Natural killer cell (primary cell): ENCODE measurements around the gene SASH3. TPM values are rescaled to one million over a fixed set of nuclear protein-coding genes. Genes with fewer than 3 reads are reported as not detected.

Experiments used
- ATAC-seq, 3 donors: fragments of 150-1000 bp in 2 of 3; fragments of 200-7000 bp in 1 of 3; cut with Tn5 transposase; 1 replicate in 1 of 3; 2 replicates in 2 of 3; pipeline ENCODE4 v1.10.0; 2021; ENCODE audit warnings: mild to moderate bottlenecking in 2 of 3, moderate library complexity in 2 of 3
- DNase-seq, 2 donors: peaks; one replicate each; pipeline versions ENCODE4 v3.0.0 to v3.0.0-alpha.2; 2013 to 2021; ENCODE audit warnings: mixed read lengths in 1 of 2
- H3K27ac ChIP-seq: one replicate; pipeline ENCODE4 v1.5.1; 2013; ENCODE audit warnings: mild to moderate bottlenecking, low read length
- H3K27me3 ChIP-seq: one replicate; pipeline ENCODE4 v1.6.1; 2013; ENCODE audit warnings: low read length; ENCODE audit not compliant: control insufficient read depth, insufficient read depth
- H3K36me3 ChIP-seq: one replicate; pipeline ENCODE4 v1.6.1; 2013; ENCODE audit warnings: low read length; ENCODE audit not compliant: control insufficient read depth, insufficient read depth
- H3K4me1 ChIP-seq: one replicate; pipeline ENCODE4 v1.6.1; 2013; ENCODE audit warnings: low read length; ENCODE audit not compliant: control insufficient read depth, insufficient read depth
- H3K4me3 ChIP-seq: one replicate; pipeline ENCODE4 v1.5.1; 2013; ENCODE audit warnings: low read length
- H3K9me3 ChIP-seq: one replicate; pipeline ENCODE4 v1.6.1; 2013; ENCODE audit warnings: low read length; ENCODE audit not compliant: control insufficient read depth, insufficient read depth
- H3K27ac Mint-ChIP-seq, 2 donors: one replicate each; pipeline ENCODE4 v1.8.0; 2022; ENCODE audit warnings: mild to moderate bottlenecking in 2 of 2, mixed read lengths in 2 of 2, moderate library complexity in 1 of 2
- H3K27me3 Mint-ChIP-seq, 2 donors: one replicate each; pipeline ENCODE4 v1.8.0; 2022; ENCODE audit warnings: low read depth in 2 of 2, mixed read lengths in 2 of 2
- H3K36me3 Mint-ChIP-seq: one replicate; pipeline ENCODE4 v1.8.0; 2022; ENCODE audit warnings: mixed read lengths
- H3K4me1 Mint-ChIP-seq, 2 donors: one replicate each; pipeline ENCODE4 v1.8.0; 2022; ENCODE audit warnings: mixed read lengths in 2 of 2
- H3K4me3 Mint-ChIP-seq: one replicate; pipeline ENCODE4 v1.8.0; 2022; ENCODE audit warnings: mild to moderate bottlenecking, moderate library complexity, mixed read lengths
- H3K9me3 Mint-ChIP-seq, 2 donors: one replicate each; pipeline ENCODE4 v1.8.0; 2022; ENCODE audit warnings: mixed read lengths in 2 of 2
- WGBS: methylation state at CpG from one replicate; pipeline ENCODE4 v1.1.7; 2013; ENCODE audit warnings: missing lambda C conversion rate; ENCODE audit not compliant: insufficient coverage; 5-methylcytosine and 5-hydroxymethylcytosine counted together
- intact Hi-C: fragments of 100-400 bp; cut with micrococcal nuclease; formaldehyde crosslinking; loops from one replicate; pipeline ENCODE4 v1.14.2; 2022
- total RNA-seq, 4 donors: library from RNA; stranded (reverse); fragments of 120-200 nt in 1 of 4; gene quantifications; one replicate each; pipeline versions ENCODE4 v1.2.3 to v1.2.4, GENCODE V29; 2013 to 2022
- TF ChIP-seq, protein P1 (sequence below): fragments of 200-600 bp; IDR thresholded peaks from one replicate; pipeline ENCODE4 v1.8.0; 2022; ENCODE audit warnings: antibody characterized with exemption

Gene SASH3
- total RNA-seq, 3 donors from 2014 or later (not counting 1 experiment from before 2014, with no cell fraction given) = 356 to 403 (median 392) TPM

DNA sequence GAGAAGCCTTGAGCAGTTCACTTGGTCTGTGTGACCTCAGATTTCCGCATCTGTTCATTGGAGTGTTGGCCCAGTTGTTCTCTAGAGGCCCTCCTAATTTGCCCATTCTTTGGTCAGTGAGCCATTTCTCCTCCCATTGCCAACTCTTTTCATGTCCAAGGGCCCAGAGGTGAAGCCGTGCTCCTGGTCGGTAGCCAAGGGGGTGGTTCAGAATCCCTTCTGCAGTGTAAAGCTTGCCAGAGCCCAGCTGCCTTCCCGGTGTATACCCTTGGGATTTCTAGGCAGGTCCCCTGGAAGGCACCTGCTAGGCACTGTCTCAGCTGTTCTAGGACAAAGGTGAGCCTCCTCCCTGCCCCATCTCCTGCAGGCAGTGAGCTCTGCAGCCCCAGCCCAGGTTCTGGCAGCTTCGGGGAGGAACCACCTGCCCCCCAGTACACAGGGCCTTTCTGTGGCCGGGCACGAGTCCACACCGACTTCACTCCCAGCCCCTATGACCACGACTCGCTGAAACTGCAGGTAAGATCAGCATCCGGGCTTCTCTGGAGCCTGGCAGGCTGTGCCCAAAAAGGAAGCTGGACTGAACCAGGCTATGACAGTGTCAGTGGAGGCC is 12.3 kb downstream of the SASH3 start:
- Mint-ChIP-seq H3K27ac (peak overlapping the region; percentile 75 to 98), H3K36me3 (no peaks in the 10 kb centered on the region)

DNA sequence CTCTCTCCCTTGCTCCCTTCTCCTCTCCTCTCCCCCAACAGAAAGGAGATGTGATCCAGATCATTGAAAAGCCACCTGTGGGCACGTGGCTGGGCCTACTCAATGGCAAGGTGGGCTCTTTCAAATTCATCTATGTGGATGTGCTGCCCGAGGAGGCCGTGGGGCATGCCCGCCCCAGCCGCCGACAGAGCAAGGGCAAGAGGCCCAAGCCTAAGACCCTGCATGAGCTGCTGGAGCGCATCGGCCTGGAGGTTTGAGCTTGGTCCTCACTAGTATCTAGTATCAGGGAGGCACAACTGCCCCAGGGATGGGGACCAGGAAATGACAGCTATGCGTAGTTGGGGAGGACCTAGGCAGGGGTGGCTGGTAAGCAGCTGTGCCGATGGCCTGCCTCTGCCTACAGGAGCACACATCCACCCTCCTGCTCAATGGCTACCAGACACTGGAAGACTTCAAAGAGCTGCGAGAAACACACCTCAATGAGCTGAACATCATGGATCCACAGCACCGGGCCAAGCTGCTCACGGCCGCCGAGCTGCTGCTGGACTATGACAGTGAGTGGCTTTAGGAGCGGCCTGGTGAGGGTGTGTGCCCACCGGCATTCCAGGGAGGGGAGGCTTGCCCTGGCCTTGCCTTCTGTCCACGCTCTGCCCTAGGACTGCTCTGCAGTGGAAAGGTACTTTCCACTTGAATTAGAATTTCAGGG is 13.0 kb downstream of the SASH3 start:
- Histone ChIP-seq H3K27me3 (no peaks in the 10 kb centered on the region), H3K9me3 (no peaks in the 10 kb centered on the region), H3K36me3 (peaks cover 88% of the 10 kb centered on the region), H3K27ac (no peak overlapping the region), H3K4me3 (no peak overlapping the region), H3K4me1 (peaks cover 50% of the 10 kb centered on the region)
- TF ChIP-seq, protein P1, sequence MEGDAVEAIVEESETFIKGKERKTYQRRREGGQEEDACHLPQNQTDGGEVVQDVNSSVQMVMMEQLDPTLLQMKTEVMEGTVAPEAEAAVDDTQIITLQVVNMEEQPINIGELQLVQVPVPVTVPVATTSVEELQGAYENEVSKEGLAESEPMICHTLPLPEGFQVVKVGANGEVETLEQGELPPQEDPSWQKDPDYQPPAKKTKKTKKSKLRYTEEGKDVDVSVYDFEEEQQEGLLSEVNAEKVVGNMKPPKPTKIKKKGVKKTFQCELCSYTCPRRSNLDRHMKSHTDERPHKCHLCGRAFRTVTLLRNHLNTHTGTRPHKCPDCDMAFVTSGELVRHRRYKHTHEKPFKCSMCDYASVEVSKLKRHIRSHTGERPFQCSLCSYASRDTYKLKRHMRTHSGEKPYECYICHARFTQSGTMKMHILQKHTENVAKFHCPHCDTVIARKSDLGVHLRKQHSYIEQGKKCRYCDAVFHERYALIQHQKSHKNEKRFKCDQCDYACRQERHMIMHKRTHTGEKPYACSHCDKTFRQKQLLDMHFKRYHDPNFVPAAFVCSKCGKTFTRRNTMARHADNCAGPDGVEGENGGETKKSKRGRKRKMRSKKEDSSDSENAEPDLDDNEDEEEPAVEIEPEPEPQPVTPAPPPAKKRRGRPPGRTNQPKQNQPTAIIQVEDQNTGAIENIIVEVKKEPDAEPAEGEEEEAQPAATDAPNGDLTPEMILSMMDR = no peak
- DNase-seq (no peak), ATAC-seq (no peak)
- no peaks in the 10 kb centered on the region for H3K36me3 Mint-ChIP-seq
- H3K9me3 Mint-ChIP-seq = no peaks in the 10 kb centered on the region
- no peaks in the 10 kb centered on the region for H3K27me3 Mint-ChIP-seq
- intact Hi-C loops = no loop called here
- H3K27ac Mint-ChIP-seq = peak overlapping the region; percentile 70 to 74
- H3K4me1 Mint-ChIP-seq = peaks cover 4 to 22% of the 10 kb centered on the region in 2 donors
- WGBS = 93% methylated on average over 18 of the region's 18 CpGs
- H3K4me3 Mint-ChIP-seq = no peak overlapping the region

More for the DNA sequence above, 12.3 kb downstream of the SASH3 start:
- intact Hi-C loops = no loop called here
- H3K36me3 ChIP-seq = peaks cover 91% of the 10 kb centered on the region
- H3K27ac ChIP-seq = no peak overlapping the region
- WGBS = 85% methylated on average over 10 of the region's 11 CpGs
- TF ChIP-seq, protein P1 = no peak
- no peak for DNase-seq
- Mint-ChIP-seq H3K4me3 (no peak overlapping the region), H3K9me3 (no peaks in the 10 kb centered on the region), H3K4me1 (peaks cover 11 to 24% of the 10 kb centered on the region in 2 donors), H3K27me3 (no peaks in the 10 kb centered on the region)
- no peaks in the 10 kb centered on the region for H3K27me3 ChIP-seq
- H3K9me3 ChIP-seq = no peaks in the 10 kb centered on the region
- H3K4me1 ChIP-seq = peaks cover 54% of the 10 kb centered on the region
- no peak for ATAC-seq
- H3K4me3 ChIP-seq = no peak overlapping the region

DNA sequence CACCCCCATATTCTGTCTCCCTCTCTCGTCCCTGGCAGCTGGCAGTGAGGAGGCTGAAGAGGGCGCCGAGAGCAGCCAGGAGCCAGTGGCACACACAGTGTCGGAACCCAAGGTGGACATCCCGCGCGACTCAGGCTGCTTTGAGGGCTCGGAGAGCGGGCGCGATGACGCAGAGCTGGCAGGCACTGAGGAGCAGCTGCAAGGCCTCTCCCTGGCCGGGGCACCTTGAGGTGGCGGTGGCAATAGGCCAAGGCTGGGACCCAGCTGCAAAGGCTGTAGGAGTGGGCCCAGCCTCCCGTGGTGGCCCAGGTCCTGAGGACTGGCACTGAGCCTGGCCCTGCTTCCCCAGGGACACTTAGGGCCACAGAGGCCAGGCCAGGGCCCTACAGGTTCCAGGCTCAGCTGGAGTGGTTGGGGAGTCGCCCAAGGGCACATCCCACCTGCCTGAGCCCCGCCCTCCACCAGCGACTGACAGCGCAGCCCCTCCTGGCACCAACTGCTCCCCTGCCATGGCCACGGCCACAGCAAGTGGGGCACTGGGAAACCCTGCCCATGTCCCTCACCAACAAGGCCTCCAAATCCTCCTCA is 13.9 kb downstream of the SASH3 start:
- Mint-ChIP-seq H3K27me3 (no peaks in the 10 kb centered on the region), H3K4me3 (no peak overlapping the region), H3K4me1 (peaks cover 13 to 19% of the 10 kb centered on the region in 2 donors), H3K27ac (peak overlapping the region; percentile 70 to 74), H3K9me3 (no peaks in the 10 kb centered on the region), H3K36me3 (no peaks in the 10 kb centered on the region)
- intact Hi-C loops = no loop called here
- H3K4me3 ChIP-seq = no peak overlapping the region
- peaks cover 83% of the 10 kb centered on the region for H3K36me3 ChIP-seq
- H3K27ac ChIP-seq = no peak overlapping the region
- H3K27me3 ChIP-seq = no peaks in the 10 kb centered on the region
- no peaks in the 10 kb centered on the region for H3K9me3 ChIP-seq
- 92% methylated on average over 20 of the region's 20 CpGs for WGBS
- DNase-seq = no peak
- no peak for ATAC-seq
- H3K4me1 ChIP-seq = peaks cover 45% of the 10 kb centered on the region
- TF ChIP-seq, protein P1 = no peak
